Peyer's patch (tissue), 4 donors: Measurements from ENCODE around the gene SELE.

Experiments used
- POLR2A ChIP-seq, 2 donors: fragments of 450-650 bp; IDR thresholded peaks; one replicate each; pipeline ENCODE4 v1.5.1; 2017; ENCODE audit warnings: antibody characterized with exemption in 2 of 2, mild to moderate bottlenecking in 2 of 2, moderate library complexity in 2 of 2
- TF ChIP-seq, protein P1 (sequence below), 6 experiments: fragments of 450-650 bp in 4 of 6; fragments of 200-600 bp in 2 of 6; sonication (generic) in 1 of 6; IDR thresholded peaks; one replicate each; pipeline ENCODE4 v1.5.1; 2017 to 2019; ENCODE audit warnings: antibody characterized with exemption in 6 of 6, mild to moderate bottlenecking in 3 of 6, moderate library complexity in 1 of 6

DNA sequence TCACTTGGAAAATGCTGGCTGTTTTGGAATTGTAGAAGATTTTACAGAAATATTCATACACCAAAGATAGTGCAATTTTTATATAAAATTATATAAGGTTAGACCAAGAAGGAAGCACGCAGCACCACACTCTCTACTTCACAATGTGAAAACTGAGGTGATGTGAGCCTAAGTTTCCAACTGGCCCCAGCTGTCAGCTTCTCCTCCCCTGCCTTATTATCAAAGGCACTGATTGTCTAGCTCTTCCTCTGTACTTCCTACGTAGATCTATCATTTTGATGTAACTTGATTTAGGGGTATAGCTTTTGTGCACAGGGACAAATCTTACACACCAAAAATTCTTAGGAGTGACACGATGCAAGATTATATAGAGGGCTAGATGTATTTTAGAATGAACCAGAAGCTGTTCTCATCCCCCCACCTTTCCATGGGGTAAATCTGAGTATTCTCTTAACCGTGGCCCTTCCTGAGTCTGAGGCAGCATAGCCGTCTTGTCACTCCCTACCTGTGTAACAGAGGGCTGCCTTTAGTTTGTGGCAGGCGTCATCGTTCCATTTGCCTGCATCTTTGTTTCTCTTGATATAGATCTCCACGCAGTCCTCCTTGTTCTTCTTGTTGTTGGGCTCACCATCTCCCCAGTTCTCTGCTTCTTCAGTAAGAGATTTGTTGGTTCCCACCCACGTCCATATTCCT, 25.8 kb downstream of the SELE start:
- TF ChIP-seq, protein P1, sequence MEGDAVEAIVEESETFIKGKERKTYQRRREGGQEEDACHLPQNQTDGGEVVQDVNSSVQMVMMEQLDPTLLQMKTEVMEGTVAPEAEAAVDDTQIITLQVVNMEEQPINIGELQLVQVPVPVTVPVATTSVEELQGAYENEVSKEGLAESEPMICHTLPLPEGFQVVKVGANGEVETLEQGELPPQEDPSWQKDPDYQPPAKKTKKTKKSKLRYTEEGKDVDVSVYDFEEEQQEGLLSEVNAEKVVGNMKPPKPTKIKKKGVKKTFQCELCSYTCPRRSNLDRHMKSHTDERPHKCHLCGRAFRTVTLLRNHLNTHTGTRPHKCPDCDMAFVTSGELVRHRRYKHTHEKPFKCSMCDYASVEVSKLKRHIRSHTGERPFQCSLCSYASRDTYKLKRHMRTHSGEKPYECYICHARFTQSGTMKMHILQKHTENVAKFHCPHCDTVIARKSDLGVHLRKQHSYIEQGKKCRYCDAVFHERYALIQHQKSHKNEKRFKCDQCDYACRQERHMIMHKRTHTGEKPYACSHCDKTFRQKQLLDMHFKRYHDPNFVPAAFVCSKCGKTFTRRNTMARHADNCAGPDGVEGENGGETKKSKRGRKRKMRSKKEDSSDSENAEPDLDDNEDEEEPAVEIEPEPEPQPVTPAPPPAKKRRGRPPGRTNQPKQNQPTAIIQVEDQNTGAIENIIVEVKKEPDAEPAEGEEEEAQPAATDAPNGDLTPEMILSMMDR (IDR thresholded peaks at IDR 0.05) = no peak
- no peak for TF ChIP-seq POLR2A (IDR thresholded peaks at IDR 0.05)
